Spleen (tissue), 11 donors: Measurements from ENCODE around the gene CPLX3. TPM values are rescaled to one million over a fixed set of nuclear protein-coding genes. Genes with fewer than 3 reads are reported as not detected.

Experiments used
- DNase-seq: peaks from one replicate; pipeline ENCODE4 v3.0.0-alpha.2; 2020
- H3K27ac ChIP-seq, 8 donors: fragments of 200-600 bp; sonication (generic) in 7 of 8; 1 replicate in 4 of 8; 2 replicates in 4 of 8; pipeline versions ENCODE4 v1.5.0 to v1.8.0; 2016 to 2021; ENCODE audit warnings: inconsistent platforms in 4 of 8, mild to moderate bottlenecking in 4 of 8, moderate library complexity in 1 of 8
- H3K27me3 ChIP-seq, 7 donors: fragments of 200-600 bp; sonication (generic) in 6 of 7; replicated peaks in 1 of 7; 1 replicate in 4 of 7; 2 replicates in 3 of 7; pipeline versions ENCODE4 v1.5.0 to v1.8.0; 2016 to 2021; ENCODE audit warnings: inconsistent platforms in 3 of 7, mild to moderate bottlenecking in 1 of 7
- H3K36me3 ChIP-seq, 6 donors: fragments of 200-600 bp; sonication (generic) in 5 of 6; 1 replicate in 4 of 6; 2 replicates in 2 of 6; pipeline versions ENCODE4 v1.5.0 to v1.8.0; 2016 to 2021; ENCODE audit warnings: inconsistent platforms in 2 of 6
- H3K4me1 ChIP-seq, 6 donors: fragments of 200-600 bp; sonication (generic) in 5 of 6; 1 replicate in 3 of 6; 2 replicates in 3 of 6; pipeline versions ENCODE4 v1.5.0 to v1.8.0; 2016 to 2021; ENCODE audit warnings: inconsistent platforms in 3 of 6
- H3K4me3 ChIP-seq, 8 donors: fragments of 200-600 bp; sonication (generic) in 7 of 8; 1 replicate in 4 of 8; 2 replicates in 4 of 8; pipeline versions ENCODE4 v1.5.0 to v1.8.0; 2016 to 2021; ENCODE audit warnings: inconsistent platforms in 4 of 8, mild to moderate bottlenecking in 4 of 8, moderate library complexity in 2 of 8
- H3K9me3 ChIP-seq, 8 donors: fragments of 200-600 bp; sonication (generic) in 7 of 8; 1 replicate in 4 of 8; 2 replicates in 4 of 8; pipeline versions ENCODE4 v1.5.0 to v1.8.0; 2016 to 2021; ENCODE audit warnings: inconsistent platforms in 4 of 8
- CTCF ChIP-seq, 11 experiments: fragments of 200-600 bp in 7 of 11; fragments of 450-650 bp in 4 of 11; sonication (generic) in 4 of 11; IDR thresholded peaks in 8 of 11; conservative IDR thresholded peaks in 3 of 11; 1 replicate in 7 of 11; 2 replicates in 4 of 11; pipeline versions ENCODE4 v1.4.0 to v1.8.0; 2016 to 2021; ENCODE audit warnings: antibody characterized with exemption in 11 of 11, inconsistent platforms in 4 of 11, mild to moderate bottlenecking in 1 of 11
- POLR2A ChIP-seq, 3 donors: fragments of 450-650 bp; IDR thresholded peaks; one replicate each; pipeline ENCODE4 v1.5.1; 2017; ENCODE audit warnings: antibody characterized with exemption in 3 of 3, mild to moderate bottlenecking in 1 of 3
- POLR2AphosphoS5 ChIP-seq, 3 donors: sonication (generic); formaldehyde crosslinking; IDR thresholded peaks; one replicate each; pipeline ENCODE4 v1.5.1; 2017; ENCODE audit warnings: antibody characterized with exemption in 3 of 3
- WGBS, 5 donors: extraction: QIAGEN DNeasy Blood & Tissue Kit in 3 of 5; methylation state at CpG; one replicate each; pipeline versions ENCODE4 v1.1.5 to v1.1.7; 2013 to 2018; 5-methylcytosine and 5-hydroxymethylcytosine counted together
- intact Hi-C: fragments of 100-400 bp; cut with DNase I; formaldehyde crosslinking; loops from one replicate; pipeline ENCODE4 v1.15.0; 2023; ENCODE audit warnings: low total_unique reads
- polyA plus RNA-seq, 3 donors: library from polyadenylated mRNA; stranded (reverse); fragments of 200-250 nt; gene quantifications; one replicate each; pipeline ENCODE4 v1.2.1, GENCODE V29; 2013
- total RNA-seq, 7 donors: library from RNA; depleted of rRNA in 3 of 7; stranded (reverse); fragments of >200 nt in 3 of 7; fragmentation: NEBNext Ultra II Directional in 4 of 7; extraction: Animal tissue kit (Norgen Biotek cat#: 25700) in 4 of 7; gene quantifications; one replicate each; pipeline versions ENCODE4 v1.1.0 to v1.2.1, GENCODE V29; 2016 to 2021
- donor health status: healthy with polysubstance abuse.
- donor health status: DM: no; HTN: no; CAD: no; lungs with moderate emphysema.
- donor health status: DM: no; HTN: no; CAD: no.
- donor health status: Bipolar disorder and iron deficiency.
- donor health status: healthy.
- donor health status: DM: no; HTN: no; CAD: no.
- donor health status: DM: yes; HTN: yes; CAD: no.

The CPLX3 gene
- total and polyA plus RNA-seq, 10 donors, result 17.7 to 207 (median 39.1) TPM

GRCh38 chr15:74839526-74840395 is 13.3 kb downstream of the CPLX3 start:
- H3K27me3 ChIP-seq, result no peaks in the 10 kb centered on the region
- H3K36me3 ChIP-seq, result peaks cover 0 to 76% (median 27%) of the 10 kb centered on the region in 6 donors
- TF ChIP-seq POLR2AphosphoS5 (IDR thresholded peaks at IDR 0.05) (no peak), CTCF (IDR thresholded peaks at IDR 0.05 in 8 of 11, conservative IDR thresholded peaks at IDR 0.05 in 3 of 11) (no peak)
- no peak for DNase-seq
- peaks cover 16 to 49% (median 34%) of the 10 kb centered on the region in 6 donors for H3K4me1 ChIP-seq
- intact Hi-C loops, result loop anchor here (5.0 kb wide), 2 partner anchors 57 to 63 kb away; partner anchors contain the start of gene CSK
- WGBS, 5 donors, result 87 to 92% (median 90%) methylated on average over 28 to 31 of the region's 31 CpGs
- H3K4me3 ChIP-seq, result no peak overlapping the region
- H3K27ac ChIP-seq, result no peak overlapping the region
- no peaks in the 10 kb centered on the region for H3K9me3 ChIP-seq

DNA sequence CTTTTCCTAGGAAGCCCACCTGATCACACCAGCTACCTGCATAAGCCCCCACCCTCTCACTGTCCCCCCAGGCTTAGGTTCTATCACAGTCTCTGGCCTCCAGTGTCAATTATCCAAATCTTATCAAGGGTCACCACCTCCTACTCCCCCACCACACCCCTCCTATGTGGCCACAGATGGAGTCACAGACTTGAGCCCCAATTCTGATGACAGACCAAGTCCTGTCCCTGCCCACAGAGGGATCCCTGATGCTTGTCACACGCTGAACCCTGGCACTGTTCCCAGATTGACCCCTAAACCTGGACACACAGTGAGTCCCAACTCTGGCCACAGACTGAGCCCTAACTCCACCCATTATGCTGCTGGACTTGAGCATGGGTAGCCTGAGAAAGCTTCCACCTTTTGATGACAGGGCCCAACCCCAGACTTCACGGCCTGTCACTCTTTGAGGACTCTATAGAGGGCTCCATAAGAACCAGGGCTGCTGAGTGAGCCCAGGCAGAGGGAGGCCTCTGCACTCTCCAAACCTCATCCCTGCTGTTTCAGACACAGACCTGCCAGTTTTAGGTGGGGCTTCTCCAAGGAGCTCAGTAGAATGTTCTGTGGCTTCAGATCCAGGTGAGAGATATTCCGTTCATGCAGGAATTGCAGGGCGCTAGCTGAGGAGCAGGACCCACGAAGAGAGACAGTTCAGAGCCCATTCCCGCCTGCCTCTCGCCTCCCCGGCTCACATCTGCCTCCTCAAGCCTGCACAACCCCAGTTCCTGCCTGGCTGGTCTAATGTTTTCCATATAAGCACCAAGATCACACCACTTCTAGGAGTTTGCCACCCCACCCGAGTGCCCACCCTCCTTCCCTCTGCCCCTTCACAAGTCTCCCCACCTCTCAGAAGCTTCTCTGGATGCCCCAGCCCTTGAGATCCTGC is 14.7 kb downstream of the CPLX3 start:
- Histone ChIP-seq H3K4me3 (peak overlapping the region in 1 of 8 donors; percentile 91), H3K9me3 (no peaks in the 10 kb centered on the region), H3K27me3 (no peaks in the 10 kb centered on the region), H3K4me1 (peaks cover 16 to 56% (median 47%) of the 10 kb centered on the region in 6 donors), H3K36me3 (peaks cover 0 to 81% (median 27%) of the 10 kb centered on the region in 6 donors), H3K27ac (no peak overlapping the region)
- no peak for TF ChIP-seq POLR2A (IDR thresholded peaks at IDR 0.05)
- TF ChIP-seq CTCF (IDR thresholded peaks at IDR 0.05 in 8 of 11, conservative IDR thresholded peaks at IDR 0.05 in 3 of 11), result no peak
- no peak for TF ChIP-seq POLR2AphosphoS5 (IDR thresholded peaks at IDR 0.05)
- intact Hi-C loops, result loop anchor here (5.0 kb wide), 2 partner anchors 59 to 61 kb away; partner anchors contain the start of gene CSK
- DNase-seq, result no peak
- 88 to 95% (median 92%) methylated on average over 7 to 9 of the region's 9 CpGs for WGBS, 5 donors

- Histone ChIP-seq H3K4me1 (peaks cover 16 to 57% (median 47%) of the 10 kb centered on the region in 6 donors), H3K4me3 (peak overlapping the region in 7 of 8 donors; percentile 71 to 95 (median 89)), H3K9me3 (no peaks in the 10 kb centered on the region), H3K27ac (peak overlapping the region in 4 of 8 donors; percentile 58 to 92 (median 88)), H3K36me3 (peaks cover 0 to 81% (median 26%) of the 10 kb centered on the region in 6 donors), H3K27me3 (no peaks in the 10 kb centered on the region)
- no peak for TF ChIP-seq POLR2A (IDR thresholded peaks at IDR 0.05)
- TF ChIP-seq POLR2AphosphoS5 (IDR thresholded peaks at IDR 0.05), result no peak
- TF ChIP-seq CTCF (IDR thresholded peaks at IDR 0.05 in 8 of 11, conservative IDR thresholded peaks at IDR 0.05 in 3 of 11), result no peak
- no peak for DNase-seq
- 81 to 92% (median 89%) methylated on average over 14 of the region's 14 CpGs for WGBS, 5 donors
- intact Hi-C loops, result loop anchor here (5.0 kb wide), 2 partner anchors 60 kb away; partner anchors contain the start of gene CSK
These were observed 15.5 kb downstream of the CPLX3 start for GRCh38 chr15:74841891-74842373.
